Endothelial cell of umbilical vein (primary cell): Measurements from ENCODE around the gene SKAP1. TPM values are rescaled to one million over a fixed set of nuclear protein-coding genes. Genes with fewer than 3 reads are reported as not detected.

Experiments used
- BruUV-seq: library from RNA; stranded (reverse); fragments of 400-500 nt; replicated peaks from 2 replicates; lab custom pipeline; 2021; lab: Mats Ljungman, UMichigan
- CTCF ChIA-PET: fragments of 300-600, 350-600 bp; sonication (Branson Sonifier 250); formaldehyde crosslinking; loops from one replicate; lab custom pipeline; 2021; ENCODE audit warnings: antibody characterized with exemption, inconsistent platforms; lab: Charles Lee
- POLR2A ChIA-PET: fragments of 300-600, 350-600 bp; sonication (Branson Sonifier 250); formaldehyde crosslinking; loops from one replicate; lab custom pipeline; 2021; ENCODE audit warnings: antibody characterized with exemption, inconsistent platforms; lab: Charles Lee
- DNase-seq: peaks from one replicate; pipeline ENCODE4 v3.0.0-alpha.2; 2011; ENCODE audit warnings: low read depth, low spot score
- FAIRE-seq: peaks from 2 replicates; lab custom pipeline; 2011; peaks lifted over from hg19 to GRCh38; lab: Jason Lieb, UNC
- H2AFZ ChIP-seq: 2 replicates; pipeline ENCODE4 v1.6.0; 2012; ENCODE audit warnings: low read depth, low read length, control low read depth, inconsistent platforms
- H3K27ac ChIP-seq: 2 replicates; pipeline ENCODE4 v1.5.1; 2011; ENCODE audit warnings: low read depth, mild to moderate bottlenecking, control low read depth, low read length, moderate library complexity; ENCODE audit not compliant: insufficient read depth
- H3K27me3 ChIP-seq, 2 experiments: 2 replicates each; pipeline versions ENCODE4 v1.6.0 to v1.6.1; 2011; ENCODE audit warnings: low read length in 2 of 2, mixed read lengths in 1 of 2; ENCODE audit not compliant: control insufficient read depth in 2 of 2, insufficient read depth in 2 of 2
- H3K36me3 ChIP-seq, 2 experiments: 2 replicates in 1 of 2; 3 replicates in 1 of 2; pipeline ENCODE4 v1.5.1; 2011; ENCODE audit warnings: low read length in 2 of 2, mild to moderate bottlenecking in 1 of 2, moderate library complexity in 1 of 2; ENCODE audit not compliant: control insufficient read depth in 2 of 2, insufficient read depth in 2 of 2; ENCODE audit errors: extremely low read depth in 1 of 2
- H3K4me1 ChIP-seq: 3 replicates; pipeline ENCODE4 v1.5.1; 2011; ENCODE audit warnings: mild to moderate bottlenecking, low read length; ENCODE audit not compliant: control insufficient read depth, insufficient read depth; ENCODE audit errors: extremely low read depth
- H3K4me2 ChIP-seq: 2 replicates; pipeline ENCODE4 v1.6.1; 2011; ENCODE audit warnings: low read length, control low read depth, mixed read lengths; ENCODE audit not compliant: insufficient read depth
- H3K4me3 ChIP-seq, 3 experiments: fragments of 200-600 bp in 1 of 3; sonication (generic), shearing (Covaris generic) in 1 of 3; replicated peaks in 1 of 3; 2 replicates each; pipeline ENCODE4 v1.5.1; 2011 to 2016; ENCODE audit warnings: control low read depth in 3 of 3, low read length in 3 of 3, mild to moderate bottlenecking in 2 of 3, inconsistent platforms in 1 of 3, low read depth in 1 of 3, moderate library complexity in 1 of 3; ENCODE audit not compliant: insufficient read depth in 1 of 3
- H3K79me2 ChIP-seq: 2 replicates; pipeline ENCODE4 v1.6.0; 2012; ENCODE audit warnings: low read length, inconsistent platforms; ENCODE audit not compliant: control insufficient read depth, insufficient read depth
- H3K9ac ChIP-seq: replicated peaks from 2 replicates; pipeline ENCODE3; 2011; ENCODE audit warnings: low read length, control low read depth; ENCODE audit not compliant: insufficient read depth; ENCODE audit errors: extremely low read depth
- H3K9me1 ChIP-seq: replicated peaks from 3 replicates; pipeline ENCODE4 v1.6.0; 2011; ENCODE audit warnings: mild to moderate bottlenecking, low read length; ENCODE audit not compliant: control insufficient read depth, insufficient read depth; ENCODE audit errors: extremely low read depth
- H3K9me3 ChIP-seq: replicated peaks from 2 replicates; pipeline ENCODE4 v1.5.1; 2012; ENCODE audit warnings: low read length, inconsistent platforms; ENCODE audit not compliant: control insufficient read depth, insufficient read depth
- H4K20me1 ChIP-seq: replicated peaks from 2 replicates; pipeline ENCODE3; 2011; ENCODE audit warnings: mild to moderate bottlenecking, low read length; ENCODE audit not compliant: control insufficient read depth, insufficient read depth; ENCODE audit errors: extremely low read depth
- EZH2 ChIP-seq: IDR thresholded peaks from 2 replicates; pipeline ENCODE4 v1.6.1; 2012; ENCODE audit warnings: borderline replicate concordance, low read depth, mild to moderate bottlenecking, moderate library complexity, low read length, inconsistent platforms; ENCODE audit not compliant: severe bottlenecking
- FOS ChIP-seq: IDR thresholded peaks from 2 replicates; pipeline ENCODE4 v1.6.1; 2011; ENCODE audit warnings: mild to moderate bottlenecking, low read length, moderate library complexity, borderline replicate concordance; ENCODE audit not compliant: insufficient read depth
- GATA2 ChIP-seq: IDR thresholded peaks from 2 replicates; pipeline ENCODE4 v1.7.0; 2011; ENCODE audit warnings: low read depth, mild to moderate bottlenecking, moderate library complexity, mixed read lengths, low read length; ENCODE audit not compliant: insufficient read length, insufficient read depth
- JUN ChIP-seq: IDR thresholded peaks from 2 replicates; pipeline ENCODE4 v1.6.1; 2011; ENCODE audit warnings: borderline replicate concordance, low read depth; ENCODE audit not compliant: insufficient read length, insufficient read depth
- MYC ChIP-seq: IDR thresholded peaks from one replicate; pipeline ENCODE4 v1.6.1; 2011; ENCODE audit warnings: mild to moderate bottlenecking, low read depth, low read length
- POLR2A ChIP-seq: IDR thresholded peaks from 2 replicates; pipeline ENCODE4 v1.6.1; 2012; ENCODE audit warnings: low read depth, mild to moderate bottlenecking, control low read depth, low read length
- POLR2AphosphoS5 ChIP-seq: IDR thresholded peaks from 2 replicates; pipeline ENCODE4 v1.6.1; 2012; ENCODE audit warnings: low read depth, mild to moderate bottlenecking, control low read depth, low read length, moderate library complexity; ENCODE audit not compliant: insufficient read depth
- dilution Hi-C: fragments of 300-500 bp; cut with MboI; formaldehyde crosslinking; loops from one replicate; pipeline ENCODE4 v1.15.0; 2019; ENCODE audit warnings: low sequenced_read_pairs; ENCODE audit not compliant: extremely low pct_ligation_motif_present
- intact Hi-C: fragments of 100-400 bp; cut with micrococcal nuclease; formaldehyde crosslinking; loops from one replicate; pipeline ENCODE4 v1.10.0; 2022
- polyA plus RNA-seq, 4 experiments: library from polyadenylated mRNA; depleted of rRNA in 3 of 4; stranded (reverse) in 3 of 4; unstranded in 1 of 4; fragments of >200 nt; gene quantifications; 2 replicates each; pipeline versions ENCODE4 v1.2.1 to v1.2.3, GENCODE V29; 2011 to 2012; ENCODE audit warnings: missing spikeins in 1 of 4
- total RNA-seq: library from RNA; stranded (reverse); gene quantifications from 2 replicates; pipeline ENCODE4 v1.2.3, GENCODE V29; 2021
- TF ChIP-seq, protein P1 (sequence below), 2 donors: IDR thresholded peaks; 1 replicate in 1 of 2; 2 replicates in 1 of 2; pipeline ENCODE4 v1.5.1; 2011; ENCODE audit warnings: low read length in 2 of 2, mild to moderate bottlenecking in 2 of 2, moderate library complexity in 2 of 2, control low read depth in 1 of 2, inconsistent platforms in 1 of 2, low read depth in 1 of 2; ENCODE audit not compliant: insufficient read depth in 1 of 2; ENCODE audit errors: extremely low read depth in 1 of 2
- TF ChIP-seq, protein P2 (sequence below): IDR thresholded peaks from 2 replicates; pipeline ENCODE4 v1.6.1; 2011; ENCODE audit not compliant: insufficient read depth, insufficient read length

Gene SKAP1
- total and polyA plus RNA-seq, 2 donors (not counting 3 experiments of a cell fraction or from before 2014, with no cell fraction given), result 0.75 TPM; not detected in 1

DNA sequence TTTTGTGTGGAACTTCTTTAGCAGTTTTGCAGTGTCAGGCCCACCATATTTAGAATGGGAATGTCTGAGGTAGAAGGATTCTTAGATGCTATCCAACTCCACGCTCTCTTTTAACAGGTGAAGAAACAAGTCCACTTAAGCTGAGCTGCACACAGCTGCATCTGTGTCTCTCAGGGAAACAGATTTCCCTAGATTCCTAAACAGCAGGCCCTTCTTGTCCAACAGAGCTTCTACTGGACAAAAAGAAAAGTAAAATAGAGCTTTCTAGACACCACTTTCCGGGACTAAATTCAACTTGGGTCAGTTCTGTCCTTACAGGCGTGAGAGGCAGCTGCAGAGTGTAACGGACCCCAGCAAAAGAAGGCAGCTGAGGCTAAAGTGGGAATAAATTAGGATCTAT is 270.8 kb downstream of the SKAP1 start:
- Histone ChIP-seq H3K9me3 (no peaks in the 10 kb centered on the region), H3K4me2 (no peak overlapping the region), H3K4me1 (no peaks in the 10 kb centered on the region), H3K9ac (no peak overlapping the region), H3K27me3 (peaks cover under 1 to 2% of the 10 kb centered on the region in 2 experiments), H3K27ac (no peak overlapping the region), H3K9me1 (no peaks in the 10 kb centered on the region), H3K4me3 (no peak overlapping the region), H4K20me1 (no peaks in the 10 kb centered on the region), H3K79me2 (no peaks in the 10 kb centered on the region), H2AFZ (no peak overlapping the region), H3K36me3 (no peaks in the 10 kb centered on the region)
- intact Hi-C loops, result no loop called here
- no TSS peak for BruUV-seq
- TF ChIP-seq MYC (no peak), FOS (no peak), JUN (no peak), POLR2A (no peak), EZH2 (no peak), GATA2 (no peak), POLR2AphosphoS5 (no peak)
- TF ChIP-seq, protein P1, sequence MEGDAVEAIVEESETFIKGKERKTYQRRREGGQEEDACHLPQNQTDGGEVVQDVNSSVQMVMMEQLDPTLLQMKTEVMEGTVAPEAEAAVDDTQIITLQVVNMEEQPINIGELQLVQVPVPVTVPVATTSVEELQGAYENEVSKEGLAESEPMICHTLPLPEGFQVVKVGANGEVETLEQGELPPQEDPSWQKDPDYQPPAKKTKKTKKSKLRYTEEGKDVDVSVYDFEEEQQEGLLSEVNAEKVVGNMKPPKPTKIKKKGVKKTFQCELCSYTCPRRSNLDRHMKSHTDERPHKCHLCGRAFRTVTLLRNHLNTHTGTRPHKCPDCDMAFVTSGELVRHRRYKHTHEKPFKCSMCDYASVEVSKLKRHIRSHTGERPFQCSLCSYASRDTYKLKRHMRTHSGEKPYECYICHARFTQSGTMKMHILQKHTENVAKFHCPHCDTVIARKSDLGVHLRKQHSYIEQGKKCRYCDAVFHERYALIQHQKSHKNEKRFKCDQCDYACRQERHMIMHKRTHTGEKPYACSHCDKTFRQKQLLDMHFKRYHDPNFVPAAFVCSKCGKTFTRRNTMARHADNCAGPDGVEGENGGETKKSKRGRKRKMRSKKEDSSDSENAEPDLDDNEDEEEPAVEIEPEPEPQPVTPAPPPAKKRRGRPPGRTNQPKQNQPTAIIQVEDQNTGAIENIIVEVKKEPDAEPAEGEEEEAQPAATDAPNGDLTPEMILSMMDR (IDR thresholded peaks at IDR 0.05; ENCODE audit: extremely low read depth in 1 of 2, insufficient read depth in 1 of 2, low read depth in 1 of 2, low read length in 2 of 2), result no peak
- TF ChIP-seq, protein P2, sequence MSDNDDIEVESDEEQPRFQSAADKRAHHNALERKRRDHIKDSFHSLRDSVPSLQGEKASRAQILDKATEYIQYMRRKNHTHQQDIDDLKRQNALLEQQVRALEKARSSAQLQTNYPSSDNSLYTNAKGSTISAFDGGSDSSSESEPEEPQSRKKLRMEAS, result no peak
- no peak for DNase-seq
- dilution Hi-C loops, result no loop called here
- FAIRE-seq, result no peak
- ChIA-PET CTCF (interaction anchor here (0.6 to 1.7 kb wide), 15 partner anchors 8 to 477 kb away, joined by 3 to 8 read pairs (median 4); no protein-coding TSS in a partner anchor), POLR2A (interaction anchor here (0.6 kb wide), 1 partner anchor 21 kb away, joined by 4 read pairs; no protein-coding TSS in a partner anchor)
